HepG2 (cell line): Measurements from ENCODE around the gene ERLIN1. TPM values are rescaled to one million over a fixed set of nuclear protein-coding genes. Genes with fewer than 3 reads are reported as not detected.
A peak's percentile ranks its signal among the peaks of the same experiment; 100 is the strongest.

Experiments used
- AGO1 ChIP-seq: fragments of 200-400 bp; formaldehyde crosslinking; IDR thresholded peaks from 2 replicates; pipeline ENCODE4 v1.6.1; 2017; ENCODE audit warnings: mild to moderate bottlenecking, low read depth, low read length, moderate library complexity; ENCODE audit not compliant: poor library complexity, severe bottlenecking
- AGO2 ChIP-seq: fragments of 200-400 bp; formaldehyde crosslinking; optimal IDR thresholded peaks from 2 replicates; pipeline ENCODE3; 2017; ENCODE audit warnings: mild to moderate bottlenecking, low read depth, low read length, moderate library complexity
- KDM6A ChIP-seq: IDR thresholded peaks from 2 replicates; pipeline ENCODE4 v1.6.1; 2016; ENCODE audit warnings: low read depth
- KIAA2018 ChIP-seq: sonication (generic); formaldehyde crosslinking; IDR thresholded peaks from 2 replicates; pipeline ENCODE4 v1.5.0; 2020; ENCODE audit warnings: mild to moderate bottlenecking, missing genetic modification reagents, borderline replicate concordance
- KLF12 ChIP-seq: sonication (generic); formaldehyde crosslinking; IDR thresholded peaks from 2 replicates; pipeline ENCODE4 v1.4.0; 2020; ENCODE audit warnings: missing genetic modification reagents, borderline replicate concordance
- MED8 ChIP-seq: sonication (generic); formaldehyde crosslinking; IDR thresholded peaks from 2 replicates; pipeline ENCODE4 v1.8.1; 2023; ENCODE audit warnings: mild to moderate bottlenecking, missing genetic modification reagents; ENCODE audit not compliant: insufficient replicate concordance
- MIXL1 ChIP-seq: IDR thresholded peaks from 2 replicates; pipeline ENCODE4 v1.6.1; 2016
- ZKSCAN1 ChIP-seq: fragments of 150-350 bp; IDR thresholded peaks from 2 replicates; pipeline ENCODE4 v1.6.1; 2014; ENCODE audit warnings: low read length
- ZNF143 ChIP-seq: sonication (generic); formaldehyde crosslinking; IDR thresholded peaks from 2 replicates; pipeline ENCODE4 v1.4.0; 2020; ENCODE audit warnings: missing genetic modification reagents
- ZNF276 ChIP-seq: sonication (generic); formaldehyde crosslinking; IDR thresholded peaks from 2 replicates; pipeline ENCODE4 v1.4.0; 2020; ENCODE audit warnings: mild to moderate bottlenecking, low read depth, missing genetic modification reagents
- ZNF33A ChIP-seq: sonication (generic); formaldehyde crosslinking; IDR thresholded peaks from 2 replicates; pipeline ENCODE4 v1.5.1; 2020; ENCODE audit warnings: missing genetic modification reagents, mild to moderate bottlenecking, moderate library complexity, borderline replicate concordance
- ZSCAN21 ChIP-seq: sonication (generic); formaldehyde crosslinking; IDR thresholded peaks from 2 replicates; pipeline ENCODE4 v1.8.0; 2022; ENCODE audit warnings: mild to moderate bottlenecking, missing genetic modification reagents, moderate library complexity, borderline replicate concordance
- polyA plus RNA-seq, 8 experiments: library from polyadenylated mRNA; depleted of rRNA in 3 of 8; stranded (reverse) in 7 of 8; unstranded in 1 of 8; fragments of >200 nt; fragmentation: Illumina TruSeq in 4 of 8; extraction: Trizol in 4 of 8; gene quantifications; 2 replicates each; pipeline versions ENCODE4 v1.2.1 to v1.2.3, GENCODE V29; 2011 to 2016; ENCODE audit warnings: low read depth in 4 of 8, missing spikeins in 1 of 8, mixed read lengths in 1 of 8; ENCODE audit not compliant: insufficient read depth in 1 of 8
- total RNA-seq, 5 experiments: library from RNA; depleted of rRNA; stranded (reverse); fragments of >200 nt; fragmentation: Illumina TruSeq; extraction: Trizol; gene quantifications; 2 replicates each; pipeline ENCODE4 v1.2.3, GENCODE V29; 2016; ENCODE audit warnings: low read depth in 1 of 5
- TF ChIP-seq, protein P1 (sequence below): sonication (generic); formaldehyde crosslinking; IDR thresholded peaks from 2 replicates; pipeline ENCODE4 v1.5.0; 2020; ENCODE audit warnings: missing genetic modification reagents
- TF ChIP-seq, protein P2 (sequence below): sonication (generic); formaldehyde crosslinking; IDR thresholded peaks from 2 replicates; pipeline ENCODE4 v1.5.0; 2020; ENCODE audit warnings: mild to moderate bottlenecking, missing genetic modification reagents

Gene ERLIN1
- total and polyA plus RNA-seq, 2 of the 13 experiments (the other 11 are each of a cell fraction or from before 2014, with no cell fraction given), result 56.8 to 69.3 TPM

GRCh38 chr10:100101192-100102076 lies 84.4 kb downstream of the ERLIN1 start (continued):
- TF ChIP-seq KIAA2018 (CRISPR knock-in tag), result no peak
- TF ChIP-seq AGO1, result no peak
- peak; percentile 65 for TF ChIP-seq ZNF143 (CRISPR knock-in tag)
- TF ChIP-seq, protein P1, sequence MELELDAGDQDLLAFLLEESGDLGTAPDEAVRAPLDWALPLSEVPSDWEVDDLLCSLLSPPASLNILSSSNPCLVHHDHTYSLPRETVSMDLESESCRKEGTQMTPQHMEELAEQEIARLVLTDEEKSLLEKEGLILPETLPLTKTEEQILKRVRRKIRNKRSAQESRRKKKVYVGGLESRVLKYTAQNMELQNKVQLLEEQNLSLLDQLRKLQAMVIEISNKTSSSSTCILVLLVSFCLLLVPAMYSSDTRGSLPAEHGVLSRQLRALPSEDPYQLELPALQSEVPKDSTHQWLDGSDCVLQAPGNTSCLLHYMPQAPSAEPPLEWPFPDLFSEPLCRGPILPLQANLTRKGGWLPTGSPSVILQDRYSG (CRISPR knock-in tag), result peak; percentile 72; the same call in 1 of the 2 replicates
- peak; percentile 70; the same call in 1 of the 2 replicates for TF ChIP-seq ZNF33A (CRISPR knock-in tag)
- 0 out of 2 replicates have a peak, but pooled peaks have one; percentile 68 for TF ChIP-seq ZNF276 (CRISPR knock-in tag)
- TF ChIP-seq, protein P2, sequence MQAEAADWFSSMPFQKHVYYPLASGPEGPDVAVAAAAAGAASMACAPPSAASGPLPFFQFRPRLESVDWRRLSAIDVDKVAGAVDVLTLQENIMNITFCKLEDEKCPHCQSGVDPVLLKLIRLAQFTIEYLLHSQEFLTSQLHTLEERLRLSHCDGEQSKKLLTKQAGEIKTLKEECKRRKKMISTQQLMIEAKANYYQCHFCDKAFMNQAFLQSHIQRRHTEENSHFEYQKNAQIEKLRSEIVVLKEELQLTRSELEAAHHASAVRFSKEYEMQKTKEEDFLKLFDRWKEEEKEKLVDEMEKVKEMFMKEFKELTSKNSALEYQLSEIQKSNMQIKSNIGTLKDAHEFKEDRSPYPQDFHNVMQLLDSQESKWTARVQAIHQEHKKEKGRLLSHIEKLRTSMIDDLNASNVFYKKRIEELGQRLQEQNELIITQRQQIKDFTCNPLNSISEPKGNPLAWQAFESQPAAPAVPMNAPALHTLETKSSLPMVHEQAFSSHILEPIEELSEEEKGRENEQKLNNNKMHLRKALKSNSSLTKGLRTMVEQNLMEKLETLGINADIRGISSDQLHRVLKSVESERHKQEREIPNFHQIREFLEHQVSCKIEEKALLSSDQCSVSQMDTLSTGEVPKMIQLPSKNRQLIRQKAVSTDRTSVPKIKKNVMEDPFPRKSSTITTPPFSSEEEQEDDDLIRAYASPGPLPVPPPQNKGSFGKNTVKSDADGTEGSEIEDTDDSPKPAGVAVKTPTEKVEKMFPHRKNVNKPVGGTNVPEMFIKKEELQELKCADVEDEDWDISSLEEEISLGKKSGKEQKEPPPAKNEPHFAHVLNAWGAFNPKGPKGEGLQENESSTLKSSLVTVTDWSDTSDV, result no peak
- TF ChIP-seq KLF12 (CRISPR knock-in tag), result peak; percentile 48; the same call in 1 of the 2 replicates
- peak; percentile 99 for TF ChIP-seq MIXL1 (CRISPR knock-in tag)
- TF ChIP-seq AGO2, result no peak
- TF ChIP-seq ZSCAN21 (CRISPR knock-in tag), result 0 out of 2 replicates have a peak, but pooled peaks have one; percentile 23
- no peak for TF ChIP-seq MED8 (CRISPR knock-in tag)
- peak; percentile 98 for TF ChIP-seq KDM6A (CRISPR knock-in tag)
- no peak for TF ChIP-seq ZKSCAN1
